AML-193 (cell line): ENCODE measurements around the gene SUPT3H.

ENCODE experiments used
- DNase-seq, 2 experiments: peaks; one replicate each; lab custom pipeline; 2025; lab: John Stamatoyannopoulos, UW

Gene SUPT3H

DNA sequence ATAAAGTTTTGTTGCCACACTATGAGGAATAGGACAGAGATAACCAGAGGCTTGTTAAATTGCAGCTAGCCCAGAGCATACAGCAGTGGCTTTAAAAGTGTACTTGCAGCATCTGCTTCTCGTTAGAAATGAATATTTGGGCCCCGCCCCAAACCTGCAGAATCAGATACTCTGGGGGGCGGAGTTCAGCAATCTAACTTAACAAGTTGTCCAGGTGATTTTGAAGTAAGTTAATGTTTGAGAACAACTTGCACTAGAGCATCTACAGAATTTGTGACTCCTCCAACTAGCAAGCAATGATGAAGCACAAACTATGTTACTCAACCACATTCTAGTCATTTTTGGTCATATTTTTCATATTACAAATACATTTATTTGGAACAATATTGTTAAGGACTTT, 10.6 kb upstream of the SUPT3H start:
- DNase-seq: no peak

DNA sequence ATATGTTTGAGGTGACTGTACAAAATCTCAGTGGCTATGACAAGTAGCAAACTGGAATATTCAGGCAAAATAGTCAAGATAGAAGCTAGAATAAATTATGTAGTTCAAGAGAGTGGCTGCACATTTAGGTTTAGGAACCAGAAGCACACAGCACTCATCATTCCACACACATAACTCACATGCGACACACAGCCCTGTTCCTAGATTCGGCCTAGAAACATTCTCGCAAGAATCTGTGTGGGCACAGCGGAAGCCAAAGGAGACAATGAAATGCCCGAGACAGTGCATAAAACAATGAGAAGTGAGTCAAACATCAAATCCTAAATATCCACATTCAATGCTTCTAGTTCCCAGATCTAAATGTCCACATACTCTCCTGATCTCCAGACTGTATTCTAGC, 9.5 kb upstream of the SUPT3H start:
- DNase-seq: no peak

GRCh38 chr6:45386501-45386900, 8.8 kb upstream of the SUPT3H start:
- peak; percentile 24 to 38 for DNase-seq

GRCh38 chr6:45382391-45382790, 4.7 kb upstream of the SUPT3H start:
- DNase-seq: no peak

DNA sequence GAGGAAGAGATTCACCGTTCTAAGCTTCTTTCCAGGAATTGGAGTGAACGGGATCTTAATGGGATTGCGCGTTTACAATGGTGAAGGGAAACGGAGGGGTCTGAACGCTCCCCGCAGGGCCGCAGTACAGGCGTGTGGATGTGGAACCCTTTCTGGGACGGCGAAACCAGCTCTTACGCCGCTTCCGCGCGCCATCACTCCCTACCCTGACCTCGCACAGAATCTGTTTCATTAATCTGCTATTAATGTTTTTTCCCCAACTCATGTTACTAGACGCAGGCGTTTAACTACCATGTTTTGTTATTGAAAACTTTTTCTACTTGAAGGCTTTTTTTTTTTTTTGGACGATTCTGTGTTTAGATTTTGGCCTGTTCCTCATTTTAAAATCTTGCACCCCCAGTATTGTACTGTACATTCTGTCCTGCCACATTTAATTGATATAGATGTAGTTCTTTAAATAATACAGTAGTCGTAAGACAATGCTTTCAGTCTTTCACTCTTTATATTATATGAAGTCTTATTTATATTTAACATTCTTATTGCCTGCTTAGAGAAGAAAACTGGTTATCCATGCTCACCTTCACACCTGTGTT, 696 bp upstream of the SUPT3H start:
- peak in 1 of 2 experiments; percentile 61 for DNase-seq

- DNase-seq: peak; percentile 60 to 65
Measured at GRCh38 chr6:45377043-45377553, 636 bp downstream of the SUPT3H start.

DNA sequence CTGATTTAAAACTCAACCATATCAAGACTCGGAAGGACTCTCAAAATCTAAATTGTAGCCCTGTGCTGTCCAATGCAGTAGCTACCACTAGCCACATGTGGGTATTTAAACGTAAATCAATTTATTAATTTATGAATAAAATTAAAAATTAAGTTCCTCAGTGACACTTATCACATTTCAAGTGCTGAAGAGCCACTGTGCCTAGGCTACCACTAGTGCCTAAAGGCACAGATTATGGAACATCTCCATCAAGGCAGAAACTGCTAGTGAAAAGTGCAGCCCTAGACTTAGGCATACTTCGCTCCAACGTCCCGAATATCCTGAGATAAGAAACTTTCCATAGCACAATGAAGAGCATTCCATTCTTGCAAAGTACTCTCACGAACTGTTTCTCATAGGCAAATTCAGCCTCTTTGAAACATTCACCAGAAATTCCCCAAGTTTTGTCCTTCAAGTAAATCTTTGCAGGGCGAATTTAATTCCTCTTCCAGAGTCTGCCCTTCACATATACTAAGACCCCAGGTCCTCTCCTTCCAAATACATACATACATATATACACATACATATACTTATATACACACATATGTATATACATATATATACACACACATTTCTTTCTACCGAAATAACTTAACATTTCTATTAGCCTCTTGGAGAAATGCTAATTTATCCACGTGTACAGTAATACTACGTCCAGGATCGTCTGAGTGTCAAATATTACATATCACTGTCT, 1.3 kb downstream of the SUPT3H start:
- peak in 1 of 2 experiments; percentile 52 for DNase-seq

DNA sequence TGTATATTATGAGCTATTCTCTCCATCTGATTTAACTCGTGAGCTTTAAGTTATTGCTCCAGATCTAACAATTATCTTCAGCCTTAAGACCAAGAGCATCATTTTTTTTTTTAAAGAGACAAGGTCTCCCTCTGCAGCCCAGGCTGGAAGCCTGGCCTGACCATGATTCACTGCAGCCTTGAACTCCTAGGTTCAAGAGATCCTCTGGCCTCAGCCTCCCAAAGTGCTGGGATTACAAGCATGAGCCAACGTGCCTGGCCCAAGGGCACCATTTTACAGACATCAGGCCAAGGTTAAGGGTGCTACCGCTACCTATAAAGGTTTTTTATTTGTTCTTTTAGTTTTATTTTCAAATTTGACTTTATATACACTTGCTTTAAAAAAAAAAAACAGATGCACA, 2.3 kb downstream of the SUPT3H start:
- DNase-seq: no peak

DNA sequence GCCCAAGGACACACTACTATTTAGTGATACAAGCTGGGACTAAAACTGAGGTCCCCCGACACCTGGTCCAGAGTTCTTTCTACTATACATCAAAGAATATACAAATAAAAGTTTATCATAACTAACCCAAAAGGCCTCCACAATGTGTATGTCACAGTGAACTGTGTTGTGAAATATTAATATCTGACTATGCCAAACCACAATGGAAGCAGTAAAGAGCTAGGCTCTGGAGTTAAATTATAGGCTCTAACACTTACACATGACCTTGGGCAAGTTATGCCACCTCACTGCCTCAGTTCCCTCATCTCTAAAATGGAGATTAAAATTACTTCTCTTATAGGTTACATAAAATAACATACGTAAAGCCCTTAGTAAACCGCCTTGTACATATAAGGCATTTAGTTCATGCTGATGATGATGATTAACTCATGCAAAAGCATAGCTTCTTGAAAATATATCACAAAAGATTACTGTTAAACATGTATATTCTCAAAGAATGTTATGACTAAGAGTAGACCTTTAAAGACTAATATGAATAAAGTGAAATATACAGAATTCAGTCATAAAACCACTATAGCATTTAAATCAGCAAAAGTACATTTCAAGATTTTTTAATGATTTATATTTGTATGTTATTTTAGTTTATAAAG, 5.7 kb downstream of the SUPT3H start:
- DNase-seq: peak; percentile 47

DNA sequence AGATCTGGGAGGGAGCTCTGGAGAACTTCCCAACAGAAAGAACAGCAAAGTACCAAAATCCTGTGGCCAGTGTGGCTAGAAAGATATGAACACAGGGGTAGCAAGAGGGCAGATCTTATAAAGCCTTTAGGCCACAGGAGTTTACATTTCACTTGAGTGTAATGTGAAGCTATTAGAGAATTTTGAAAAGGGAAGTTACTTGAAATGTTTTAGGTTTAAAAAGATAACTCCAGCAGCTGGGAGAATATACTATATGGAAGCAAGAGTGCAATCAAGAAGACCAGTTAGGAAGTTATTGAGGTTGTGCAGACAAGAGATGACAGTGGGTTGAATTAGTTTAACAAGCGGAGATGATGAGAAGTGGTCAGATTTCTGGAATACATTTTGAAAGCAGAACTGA, 7.9 kb downstream of the SUPT3H start:
- no peak for DNase-seq

- no peak for DNase-seq
Measured at GRCh38 chr6:45367999-45368398, 9.7 kb downstream of the SUPT3H start.

DNA sequence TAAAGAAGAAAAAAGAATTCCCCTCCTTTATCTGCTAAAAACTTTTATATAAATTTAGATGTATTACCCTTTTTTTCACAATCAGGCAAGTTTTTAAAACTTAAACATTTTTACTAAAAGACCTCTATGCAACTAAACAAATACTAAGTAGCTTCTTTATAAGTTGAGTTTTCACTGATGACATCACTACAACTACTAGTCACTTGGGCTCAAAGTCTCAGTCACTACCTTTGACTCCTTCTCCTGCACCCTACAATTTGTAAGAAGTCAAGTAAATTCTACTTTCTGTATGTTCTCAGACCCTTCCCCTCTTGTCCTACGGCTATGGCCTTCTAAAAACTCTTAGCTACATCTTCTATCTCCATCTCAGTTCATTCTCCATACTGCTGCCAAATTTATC, 11.2 kb downstream of the SUPT3H start:
- DNase-seq: no peak

DNA sequence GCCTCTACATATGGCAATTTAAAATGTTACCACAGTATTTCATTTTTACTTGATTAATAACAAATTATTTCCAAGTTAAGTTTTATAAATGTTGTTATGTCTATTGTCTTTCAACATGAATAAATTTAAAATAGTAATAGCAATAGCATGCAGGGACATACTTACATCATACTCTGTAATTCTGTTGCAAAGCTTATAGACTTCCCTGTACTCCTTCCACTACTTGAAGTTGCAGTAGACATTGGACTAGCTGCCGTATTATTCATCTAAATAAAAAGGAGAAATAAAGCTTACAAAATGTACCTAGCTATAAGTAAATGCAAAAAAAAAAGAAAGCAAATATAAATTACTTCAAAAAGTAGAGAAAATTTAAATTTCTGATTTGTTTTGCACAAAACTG, 12.7 kb downstream of the SUPT3H start:
- DNase-seq: peak; percentile 51 to 69

- no peak for DNase-seq
Measured at GRCh38 chr6:45364466-45364865, 13.3 kb downstream of the SUPT3H start.

GRCh38 chr6:45353654-45354053, 24.1 kb downstream of the SUPT3H start:
- DNase-seq: no peak

DNA sequence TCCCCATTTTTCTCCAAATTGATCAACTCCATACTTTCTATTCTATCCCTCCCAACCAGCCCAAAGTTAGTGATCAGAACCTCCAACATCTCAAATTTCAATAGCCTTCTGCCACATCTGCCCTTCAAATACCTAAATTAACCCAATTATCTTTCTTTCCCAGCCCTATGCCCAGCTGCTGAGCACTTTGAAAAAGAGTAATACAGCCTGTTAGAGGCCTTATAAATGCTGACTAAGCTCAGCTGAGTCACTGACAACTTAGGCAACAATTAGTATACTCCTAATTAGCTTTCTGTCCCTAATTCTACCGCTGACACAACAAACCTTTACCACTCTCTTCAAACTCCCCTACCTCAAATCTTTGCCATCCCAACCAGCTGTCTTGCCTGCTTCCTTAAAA, 26.1 kb downstream of the SUPT3H start:
- DNase-seq: no peak

DNA sequence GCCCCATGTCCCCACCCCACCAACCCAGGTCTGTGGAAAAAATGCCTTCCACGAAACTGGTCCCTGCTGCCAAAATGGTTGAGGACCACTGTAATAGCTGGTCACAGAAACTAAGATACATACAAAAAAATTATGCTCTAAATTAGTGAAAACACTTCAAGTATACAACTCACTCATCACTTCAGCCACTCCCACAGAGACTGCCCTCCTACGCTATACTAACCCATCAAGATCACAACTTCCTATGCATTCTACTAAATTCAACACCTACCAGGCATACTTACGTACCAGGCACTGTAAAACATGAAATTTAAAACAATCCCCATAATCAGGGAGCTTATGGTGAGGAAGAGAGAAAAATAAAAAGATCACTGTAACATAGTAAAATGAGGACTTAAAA, 26.7 kb downstream of the SUPT3H start:
- no peak for DNase-seq

- DNase-seq: no peak
Measured at GRCh38 chr6:45350186-45350710, 27.5 kb downstream of the SUPT3H start.

GRCh38 chr6:45344900-45345299, 32.8 kb downstream of the SUPT3H start:
- DNase-seq: no peak

- no peak for DNase-seq
Measured at GRCh38 chr6:45328523-45328922, 49.2 kb downstream of the SUPT3H start.

GRCh38 chr6:45327956-45328522, 49.7 kb downstream of the SUPT3H start, which contains the start of gene RUNX2:
TSS of gene RUNX2 (plus strand) at chr6:45328330. CDS start at chr6:45328727, 397 bp downstream.
- DNase-seq: no peak

GRCh38 chr6:45326698-45327417, 50.9 kb downstream of the SUPT3H start:
- no peak for DNase-seq
